ENCODE measurements around the gene TMEM37.

TMEM37 gene

DNA sequence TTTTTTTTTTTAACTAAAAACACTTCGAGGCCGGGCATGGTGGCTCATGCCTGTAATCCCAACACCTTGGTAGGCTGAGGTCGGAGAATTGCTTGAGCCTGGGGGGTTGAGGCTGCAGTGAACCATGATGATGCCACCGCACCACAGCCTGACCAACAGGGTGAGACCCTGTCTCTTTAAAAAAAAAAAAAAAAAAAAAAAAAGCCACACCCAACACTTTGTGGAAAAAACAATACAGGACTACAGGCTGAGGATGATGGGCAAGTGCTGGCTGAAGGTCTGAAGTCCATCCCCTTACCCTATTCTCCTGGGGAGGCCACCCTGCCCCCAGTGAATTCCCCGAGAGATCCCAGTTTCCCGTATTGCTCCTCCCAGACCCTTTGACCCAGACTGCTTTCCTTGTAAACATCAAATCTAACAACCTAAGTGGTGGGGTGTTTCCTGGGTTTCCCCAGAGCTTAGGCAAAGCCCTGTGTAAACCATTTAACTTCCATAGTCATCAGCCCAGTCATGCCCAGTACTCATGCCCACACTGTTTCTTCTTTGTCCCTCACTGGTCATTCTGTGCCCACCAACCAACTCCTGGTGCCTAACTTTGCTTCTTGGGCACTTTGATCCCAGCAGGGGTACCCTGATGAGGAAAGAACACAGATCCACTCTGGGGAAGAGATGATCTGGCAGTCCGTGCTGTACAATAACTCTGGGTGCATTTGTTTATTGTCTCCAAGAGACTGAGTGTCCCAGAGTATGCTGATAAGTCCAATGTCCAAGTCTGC, 5.8 kb upstream of the TMEM37 start:
- Histone ChIP-seq H3K36me3 (ENCODE audit: low read depth) (no peaks in the 10 kb centered on the region), H3K4me3 (ENCODE audit: severe bottlenecking) (no peak overlapping the region), H3K4me1 (ENCODE audit: insufficient read depth, poor library complexity, severe bottlenecking) (no peaks in the 10 kb centered on the region), H3K27me3 (ENCODE audit: insufficient read depth, poor library complexity, severe bottlenecking) (no peaks in the 10 kb centered on the region), H3K27ac (ENCODE audit: poor library complexity, severe bottlenecking) (no peak overlapping the region), H3K9me3 (ENCODE audit: severe bottlenecking) (no peaks in the 10 kb centered on the region)
- no peak for DNase-seq (ENCODE audit: low spot score)
- TF ChIP-seq CTCF (IDR thresholded peaks at IDR 0.05; ENCODE audit: poor library complexity, severe bottlenecking) = no peak
- ATAC-seq (ENCODE audit: low read depth) = no peak

- Histone ChIP-seq H3K36me3 (ENCODE audit: low read depth) (no peaks in the 10 kb centered on the region), H3K27me3 (ENCODE audit: insufficient read depth, poor library complexity, severe bottlenecking) (no peaks in the 10 kb centered on the region), H3K9me3 (ENCODE audit: severe bottlenecking) (no peaks in the 10 kb centered on the region), H3K4me3 (ENCODE audit: severe bottlenecking) (no peak overlapping the region), H3K27ac (ENCODE audit: poor library complexity, severe bottlenecking) (no peak overlapping the region), H3K4me1 (ENCODE audit: insufficient read depth, poor library complexity, severe bottlenecking) (no peaks in the 10 kb centered on the region)
- DNase-seq (ENCODE audit: low spot score) (no peak), ATAC-seq (ENCODE audit: low read depth) (no peak)
- TF ChIP-seq CTCF (IDR thresholded peaks at IDR 0.05; ENCODE audit: poor library complexity, severe bottlenecking) = no peak
Observed at GRCh38 chr2:119426396-119426675, 5.3 kb upstream of the TMEM37 start.

- no peak for DNase-seq (ENCODE audit: low spot score)
- no peaks in the 10 kb centered on the region for H3K4me1 ChIP-seq (ENCODE audit: insufficient read depth, poor library complexity, severe bottlenecking)
- no peak overlapping the region for H3K27ac ChIP-seq (ENCODE audit: poor library complexity, severe bottlenecking)
- ATAC-seq (ENCODE audit: low read depth) = no peak
- TF ChIP-seq CTCF (IDR thresholded peaks at IDR 0.05; ENCODE audit: poor library complexity, severe bottlenecking) = no peak
- H3K9me3 ChIP-seq (ENCODE audit: severe bottlenecking) = no peaks in the 10 kb centered on the region
- no peaks in the 10 kb centered on the region for H3K36me3 ChIP-seq (ENCODE audit: low read depth)
- no peak overlapping the region for H3K4me3 ChIP-seq (ENCODE audit: severe bottlenecking)
- H3K27me3 ChIP-seq (ENCODE audit: insufficient read depth, poor library complexity, severe bottlenecking) = no peaks in the 10 kb centered on the region
Observed at GRCh38 chr2:119426801-119427395, 4.8 kb upstream of the TMEM37 start.

- ATAC-seq (ENCODE audit: low read depth) (no peak), DNase-seq (ENCODE audit: low spot score) (no peak)
- TF ChIP-seq CTCF (IDR thresholded peaks at IDR 0.05; ENCODE audit: poor library complexity, severe bottlenecking) = no peak
- Histone ChIP-seq H3K9me3 (ENCODE audit: severe bottlenecking) (no peaks in the 10 kb centered on the region), H3K4me3 (ENCODE audit: severe bottlenecking) (no peak overlapping the region), H3K27me3 (ENCODE audit: insufficient read depth, poor library complexity, severe bottlenecking) (no peaks in the 10 kb centered on the region), H3K4me1 (ENCODE audit: insufficient read depth, poor library complexity, severe bottlenecking) (peaks cover 3% of the 10 kb centered on the region), H3K27ac (ENCODE audit: poor library complexity, severe bottlenecking) (no peak overlapping the region), H3K36me3 (ENCODE audit: low read depth) (no peaks in the 10 kb centered on the region)
Observed at GRCh38 chr2:119427756-119428155, 3.9 kb upstream of the TMEM37 start.

All from RWPE2 (cell line).